Esophagus squamous epithelium (tissue), 4 donors: ENCODE results near the gene LTBP2.

ENCODE experiments used
- POLR2A ChIP-seq, 4 donors: fragments of 450-650 bp; IDR thresholded peaks; one replicate each; pipeline ENCODE4 v1.6.1; 2017; ENCODE audit warnings: antibody characterized with exemption in 4 of 4, mild to moderate bottlenecking in 4 of 4, moderate library complexity in 3 of 4
- TF ChIP-seq, protein P1 (sequence below), 6 experiments: fragments of 450-650 bp in 4 of 6; fragments of 200-600 bp in 2 of 6; sonication (generic) in 2 of 6; IDR thresholded peaks; one replicate each; pipeline ENCODE4 v1.5.1; 2016 to 2019; ENCODE audit warnings: antibody characterized with exemption in 6 of 6, mild to moderate bottlenecking in 4 of 6, moderate library complexity in 4 of 6

DNA sequence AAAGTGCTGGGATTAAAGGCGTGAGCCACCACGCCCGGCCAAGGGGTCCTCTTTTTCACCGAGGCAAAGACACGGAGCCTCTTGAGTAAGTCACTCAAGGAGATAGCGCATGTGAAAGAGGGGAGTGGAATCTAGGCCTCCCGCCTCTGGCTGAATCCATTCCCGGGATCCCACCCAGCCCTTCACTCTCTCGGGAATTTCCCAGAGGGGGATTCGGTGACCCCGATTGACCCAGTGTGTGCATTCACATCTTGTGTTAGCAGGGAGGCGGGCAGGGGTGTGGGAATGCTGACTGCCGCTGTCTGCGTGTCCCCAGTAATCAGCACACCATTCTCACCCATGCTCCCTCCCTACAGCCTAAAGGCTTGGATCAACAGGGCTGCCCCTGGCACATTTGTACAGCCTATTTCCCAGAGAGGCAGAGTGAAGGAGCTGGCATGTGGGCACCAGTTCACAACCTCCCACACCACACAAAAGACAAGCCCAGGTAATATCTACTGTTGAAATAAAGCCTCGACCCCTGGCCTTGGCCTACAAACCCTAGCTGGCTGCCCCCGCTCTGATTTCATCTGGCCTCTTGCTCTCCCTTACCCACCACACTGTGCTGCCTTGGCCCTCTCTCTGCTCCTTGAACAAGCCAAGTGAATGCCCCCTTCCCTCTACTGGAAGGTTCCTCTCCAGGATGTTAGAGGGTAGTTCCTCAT, 1.3 kb upstream of the LTBP2 start:
- TF ChIP-seq, protein P1, sequence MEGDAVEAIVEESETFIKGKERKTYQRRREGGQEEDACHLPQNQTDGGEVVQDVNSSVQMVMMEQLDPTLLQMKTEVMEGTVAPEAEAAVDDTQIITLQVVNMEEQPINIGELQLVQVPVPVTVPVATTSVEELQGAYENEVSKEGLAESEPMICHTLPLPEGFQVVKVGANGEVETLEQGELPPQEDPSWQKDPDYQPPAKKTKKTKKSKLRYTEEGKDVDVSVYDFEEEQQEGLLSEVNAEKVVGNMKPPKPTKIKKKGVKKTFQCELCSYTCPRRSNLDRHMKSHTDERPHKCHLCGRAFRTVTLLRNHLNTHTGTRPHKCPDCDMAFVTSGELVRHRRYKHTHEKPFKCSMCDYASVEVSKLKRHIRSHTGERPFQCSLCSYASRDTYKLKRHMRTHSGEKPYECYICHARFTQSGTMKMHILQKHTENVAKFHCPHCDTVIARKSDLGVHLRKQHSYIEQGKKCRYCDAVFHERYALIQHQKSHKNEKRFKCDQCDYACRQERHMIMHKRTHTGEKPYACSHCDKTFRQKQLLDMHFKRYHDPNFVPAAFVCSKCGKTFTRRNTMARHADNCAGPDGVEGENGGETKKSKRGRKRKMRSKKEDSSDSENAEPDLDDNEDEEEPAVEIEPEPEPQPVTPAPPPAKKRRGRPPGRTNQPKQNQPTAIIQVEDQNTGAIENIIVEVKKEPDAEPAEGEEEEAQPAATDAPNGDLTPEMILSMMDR (IDR thresholded peaks at IDR 0.05) = no peak
- no peak for TF ChIP-seq POLR2A (IDR thresholded peaks at IDR 0.05)
